Choroid plexus epithelial cell (primary cell): ENCODE results near the gene RAB11FIP2.
"Not testable (repeated sequence)": the region's sequence is repeated elsewhere in the genome, so short reads cannot be mapped to it uniquely, and the experiment has no call there.

ENCODE experiments used
- DNase-seq: peaks from one replicate; pipeline ENCODE4 v3.0.0-alpha.2; 2010; ENCODE audit warnings: low read depth
- H3K4me3 ChIP-seq: 2 replicates; pipeline ENCODE4 v1.5.1; 2011; ENCODE audit warnings: low read depth, mild to moderate bottlenecking, control low read depth, low read length, moderate library complexity
- TF ChIP-seq, protein P1 (sequence below): conservative IDR thresholded peaks from 2 replicates; pipeline ENCODE4 v1.5.1; 2011; ENCODE audit warnings: low read depth, mild to moderate bottlenecking, control low read depth, inconsistent platforms, low read length, moderate library complexity

RAB11FIP2 gene, protein sequence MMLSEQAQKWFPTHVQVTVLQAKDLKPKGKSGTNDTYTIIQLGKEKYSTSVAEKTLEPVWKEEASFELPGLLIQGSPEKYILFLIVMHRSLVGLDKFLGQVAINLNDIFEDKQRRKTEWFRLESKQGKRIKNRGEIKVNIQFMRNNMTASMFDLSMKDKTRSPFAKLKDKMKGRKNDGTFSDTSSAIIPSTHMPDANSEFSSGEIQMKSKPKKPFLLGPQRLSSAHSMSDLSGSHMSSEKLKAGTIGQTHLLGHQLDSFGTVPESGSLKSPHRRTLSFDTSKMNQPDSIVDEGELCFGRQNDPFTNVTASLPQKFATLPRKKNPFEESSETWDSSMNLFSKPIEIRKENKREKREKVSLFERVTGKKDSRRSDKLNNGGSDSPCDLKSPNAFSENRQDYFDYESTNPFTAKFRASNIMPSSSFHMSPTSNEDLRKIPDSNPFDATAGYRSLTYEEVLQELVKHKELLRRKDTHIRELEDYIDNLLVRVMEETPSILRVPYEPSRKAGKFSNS

DNA sequence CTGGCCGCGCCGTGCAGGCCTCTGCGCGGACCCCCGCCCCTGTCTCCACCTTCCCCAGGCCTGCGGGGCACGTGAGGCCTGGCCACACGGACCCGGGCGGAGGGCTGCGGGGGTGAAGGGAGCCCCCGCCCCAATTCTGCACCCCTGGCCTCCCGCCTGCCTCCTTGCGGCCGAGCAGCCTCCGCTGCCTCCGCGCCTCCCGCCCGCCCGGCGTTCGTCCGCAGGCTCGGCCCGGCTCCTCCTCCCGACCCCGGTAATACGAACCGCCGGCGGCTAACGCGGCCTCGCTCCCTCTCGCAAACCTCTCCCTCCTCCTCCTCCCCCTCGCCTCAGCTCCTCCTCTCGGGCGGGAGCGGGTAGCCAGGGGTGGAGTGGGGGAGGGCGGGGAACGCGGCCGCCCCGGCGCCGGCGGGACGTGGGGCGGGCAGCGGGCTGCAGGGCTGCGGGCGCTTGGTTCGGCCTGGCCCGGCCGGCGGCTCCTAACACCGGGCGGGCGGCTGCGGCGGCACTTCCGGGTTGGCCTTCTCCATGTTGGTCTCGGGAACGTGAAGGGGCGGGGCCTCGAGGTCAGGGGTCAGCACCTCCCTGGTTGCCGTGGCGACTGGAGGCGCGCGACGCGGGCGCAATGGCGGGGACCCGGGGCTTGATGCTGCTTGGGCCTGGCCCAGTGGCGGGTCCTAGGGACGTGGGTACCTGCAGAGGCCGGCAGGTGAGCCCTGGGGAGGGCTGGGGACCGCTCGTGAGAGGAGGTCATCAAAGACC is at the start of gene RAB11FIP2:
Gene RAB11FIP2, minus strand, starts transcription at position 547 of the 762 bp plus-strand sequence. CDS start 778 bp downstream, outside the sequence.
- H3K4me3 ChIP-seq, result peak within 1 kb of the TSS; percentile 76
- TF ChIP-seq, protein P1, sequence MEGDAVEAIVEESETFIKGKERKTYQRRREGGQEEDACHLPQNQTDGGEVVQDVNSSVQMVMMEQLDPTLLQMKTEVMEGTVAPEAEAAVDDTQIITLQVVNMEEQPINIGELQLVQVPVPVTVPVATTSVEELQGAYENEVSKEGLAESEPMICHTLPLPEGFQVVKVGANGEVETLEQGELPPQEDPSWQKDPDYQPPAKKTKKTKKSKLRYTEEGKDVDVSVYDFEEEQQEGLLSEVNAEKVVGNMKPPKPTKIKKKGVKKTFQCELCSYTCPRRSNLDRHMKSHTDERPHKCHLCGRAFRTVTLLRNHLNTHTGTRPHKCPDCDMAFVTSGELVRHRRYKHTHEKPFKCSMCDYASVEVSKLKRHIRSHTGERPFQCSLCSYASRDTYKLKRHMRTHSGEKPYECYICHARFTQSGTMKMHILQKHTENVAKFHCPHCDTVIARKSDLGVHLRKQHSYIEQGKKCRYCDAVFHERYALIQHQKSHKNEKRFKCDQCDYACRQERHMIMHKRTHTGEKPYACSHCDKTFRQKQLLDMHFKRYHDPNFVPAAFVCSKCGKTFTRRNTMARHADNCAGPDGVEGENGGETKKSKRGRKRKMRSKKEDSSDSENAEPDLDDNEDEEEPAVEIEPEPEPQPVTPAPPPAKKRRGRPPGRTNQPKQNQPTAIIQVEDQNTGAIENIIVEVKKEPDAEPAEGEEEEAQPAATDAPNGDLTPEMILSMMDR, result peak; percentile 19
- peak; percentile 91 for DNase-seq

DNA sequence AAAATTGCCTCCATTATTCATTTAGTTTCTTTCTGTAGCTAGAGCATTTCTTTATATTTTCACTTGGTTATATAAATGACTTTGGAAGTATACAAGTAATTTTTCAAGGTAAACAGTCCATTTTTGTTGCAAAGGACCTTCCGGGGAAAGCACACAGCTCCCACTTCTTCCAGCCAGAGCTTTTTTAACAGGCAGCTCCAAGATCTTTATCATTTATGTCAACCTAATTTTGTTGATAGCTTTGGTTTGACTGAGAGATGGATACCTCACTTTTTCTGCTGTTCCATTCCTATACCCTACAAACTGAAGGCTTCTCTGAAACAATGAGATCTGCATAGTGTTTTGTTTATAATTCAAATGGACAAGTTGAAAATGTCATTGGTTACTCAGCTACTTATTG is 49.3 kb upstream of the RAB11FIP2 start:
- no peak overlapping the region for H3K4me3 ChIP-seq
- DNase-seq, result no peak
- TF ChIP-seq, protein P1, result no peak

DNA sequence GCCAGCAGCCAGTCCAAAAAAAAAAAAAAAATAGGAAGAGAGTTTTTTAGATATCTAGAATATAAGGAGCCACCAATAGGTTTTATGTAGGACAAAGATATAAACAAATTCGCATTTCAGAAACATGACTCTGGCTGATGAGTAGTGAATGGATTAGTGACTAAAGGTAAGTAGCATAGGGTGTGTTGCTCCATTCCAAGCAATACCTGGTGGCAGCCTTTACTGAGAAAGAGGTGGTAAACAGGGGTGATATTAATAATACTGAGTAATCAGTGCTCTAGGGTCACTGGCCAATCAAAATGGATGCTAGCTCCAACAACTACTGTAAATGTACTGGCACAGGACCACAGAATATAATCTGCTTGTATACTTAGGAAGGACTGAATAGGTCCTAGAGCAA is 45.5 kb upstream of the RAB11FIP2 start:
- DNase-seq, result no peak
- no peak overlapping the region for H3K4me3 ChIP-seq
- TF ChIP-seq, protein P1, result no peak

DNA sequence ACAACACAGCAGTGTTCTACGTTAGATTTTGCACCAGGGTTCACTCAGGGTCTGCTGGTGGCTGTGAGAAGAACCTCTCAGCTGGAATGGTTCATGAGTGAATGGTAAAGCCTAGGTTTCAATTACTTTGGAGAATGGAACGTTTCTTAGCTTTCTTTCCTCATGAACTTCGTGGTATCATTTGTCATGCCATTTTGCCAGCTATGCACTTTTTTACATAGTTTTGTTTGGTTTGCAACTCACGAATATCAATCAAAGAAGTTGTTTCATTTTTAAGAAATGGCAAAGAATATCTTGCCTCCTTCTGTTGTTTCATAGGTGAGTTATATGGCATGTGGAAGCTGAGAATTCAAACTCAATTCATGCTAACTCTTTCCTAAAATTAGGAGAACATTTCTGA is 34.1 kb upstream of the RAB11FIP2 start:
- TF ChIP-seq, protein P1, result no peak
- DNase-seq, result no peak
- no peak overlapping the region for H3K4me3 ChIP-seq

DNA sequence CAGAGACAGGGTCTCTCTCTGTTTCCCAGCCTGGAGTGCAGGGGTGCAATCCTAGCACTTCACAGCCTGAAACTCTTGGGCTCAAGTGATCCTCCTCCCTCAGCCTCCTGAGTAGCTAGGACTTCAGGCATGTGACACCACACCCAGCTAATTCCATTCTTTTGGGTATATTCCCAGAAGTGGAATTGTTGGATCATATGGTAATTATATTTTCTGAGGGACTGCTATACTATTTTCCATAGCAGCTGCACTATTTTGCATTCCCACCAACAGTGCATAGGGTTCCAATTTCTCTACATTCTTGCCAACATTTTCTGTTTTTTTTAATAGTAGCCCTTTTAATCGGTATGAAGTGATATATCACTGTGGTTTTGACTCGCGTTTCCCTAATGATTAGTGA is 30.0 kb upstream of the RAB11FIP2 start:
- no peak for DNase-seq
- no peak overlapping the region for H3K4me3 ChIP-seq
- TF ChIP-seq, protein P1, result no peak

DNA sequence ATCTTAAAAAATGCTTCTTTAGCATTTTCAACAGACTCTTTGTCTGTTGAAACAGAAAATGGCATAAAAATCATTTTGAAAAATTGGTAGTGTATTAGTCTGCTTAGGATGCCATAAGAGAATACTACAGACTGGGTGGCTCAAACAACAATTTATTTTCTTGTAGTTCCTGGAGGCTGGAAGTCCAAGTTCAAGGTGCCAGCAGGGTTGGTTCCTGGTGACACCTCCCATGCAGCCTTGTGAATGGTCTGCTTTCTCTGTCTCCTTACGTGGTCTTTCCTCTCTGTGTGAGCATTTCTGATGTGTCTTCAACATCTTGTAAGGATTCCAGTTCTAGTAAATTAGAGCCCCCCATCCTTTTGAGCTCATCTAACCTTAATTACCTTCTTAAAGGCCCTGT is 26.1 kb upstream of the RAB11FIP2 start:
- DNase-seq, result no peak
- TF ChIP-seq, protein P1, result no peak
- H3K4me3 ChIP-seq, result no peak overlapping the region

DNA sequence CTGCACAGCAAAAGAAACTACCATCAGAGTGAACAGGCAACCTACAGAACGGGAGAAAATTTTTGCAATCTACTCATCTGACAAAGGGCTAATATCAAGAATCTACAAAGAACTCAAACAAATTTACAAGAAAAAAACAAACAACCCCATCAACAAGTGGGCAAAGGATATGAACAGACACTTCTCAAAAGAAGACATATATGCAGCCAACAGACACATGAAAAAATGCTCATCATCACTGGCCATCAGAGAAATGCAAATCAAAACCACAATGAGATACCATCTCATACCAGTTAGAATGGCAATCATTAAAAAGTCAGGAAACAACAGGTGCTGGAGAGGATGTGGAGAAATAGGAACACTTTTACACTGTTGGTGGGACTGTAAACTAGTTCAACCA is 20.6 kb upstream of the RAB11FIP2 start:
- H3K4me3 ChIP-seq, DNase-seq: not testable (repeated sequence)
